Vagina (tissue), 2 donors: ENCODE results near the gene KLHL29.

ENCODE experiments used
- CTCF ChIP-seq, 3 experiments: fragments of 450-650 bp in 2 of 3; fragments of 200-600 bp in 1 of 3; sonication (generic) in 1 of 3; IDR thresholded peaks; one replicate each; pipeline ENCODE4 v1.5.1; 2017 to 2019; ENCODE audit warnings: antibody characterized with exemption in 3 of 3, mild to moderate bottlenecking in 2 of 3, moderate library complexity in 2 of 3
- POLR2A ChIP-seq, 2 donors: fragments of 450-650 bp; IDR thresholded peaks; one replicate each; pipeline ENCODE4 v1.6.1; 2017; ENCODE audit warnings: antibody characterized with exemption in 2 of 2, mild to moderate bottlenecking in 2 of 2, moderate library complexity in 2 of 2

DNA sequence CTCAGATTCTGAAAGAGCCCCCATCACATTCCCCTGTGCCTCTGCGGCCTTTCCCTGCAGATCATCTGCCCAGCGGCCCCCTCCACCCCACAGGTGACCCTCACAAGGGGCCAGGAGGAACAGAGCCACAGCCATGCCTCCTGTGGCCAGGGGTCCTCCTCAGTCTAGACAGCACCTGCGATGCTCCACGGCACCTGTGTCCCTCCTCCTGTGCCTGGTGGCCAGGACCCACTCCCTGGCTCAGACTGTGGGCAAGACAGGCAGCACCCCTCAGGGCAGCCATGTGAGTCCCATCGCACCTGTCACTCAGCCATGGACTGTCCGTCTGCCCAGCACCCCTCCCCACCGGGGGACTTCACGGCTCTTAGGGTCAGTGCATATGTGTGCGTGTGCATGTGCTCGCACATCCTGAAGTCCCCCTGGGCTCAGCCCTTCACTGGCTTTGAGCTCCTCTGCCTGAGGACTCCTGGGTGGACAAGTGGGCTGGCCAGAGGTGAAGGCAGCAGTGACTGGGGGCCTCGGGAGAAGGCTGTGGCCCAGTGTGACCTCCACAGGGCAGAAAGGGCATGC is 304.2 kb downstream of the KLHL29 start:
- no peak for TF ChIP-seq CTCF (IDR thresholded peaks at IDR 0.05)
- no peak for TF ChIP-seq POLR2A (IDR thresholded peaks at IDR 0.05)
